NCI-H2029 treated with DMSO at 0.1 percent for 48 hours (cell line): ENCODE measurements around the gene KIF3C.
"Not testable (repeated sequence)": the region's sequence is repeated elsewhere in the genome, so short reads cannot be mapped to it uniquely, and the experiment has no call there.

Experiments
- DNase-seq: peaks from one replicate; lab custom pipeline; 2025; lab: John Stamatoyannopoulos, UW

The KIF3C gene

GRCh38 chr2:25960396-25960795, 21.9 kb downstream of the KIF3C start:
- DNase-seq, result no peak

GRCh38 chr2:25958611-25959010, 23.7 kb downstream of the KIF3C start:
- DNase-seq, result not testable (repeated sequence)

- DNase-seq, result no peak
Observed at GRCh38 chr2:25957743-25958142, 24.6 kb downstream of the KIF3C start.

GRCh38 chr2:25955869-25956535, 26.3 kb downstream of the KIF3C start:
- no peak for DNase-seq

GRCh38 chr2:25955036-25955435, 27.3 kb downstream of the KIF3C start:
- no peak for DNase-seq

GRCh38 chr2:25954199-25954752, 28.0 kb downstream of the KIF3C start:
- no peak for DNase-seq

GRCh38 chr2:25951071-25951547, 31.2 kb downstream of the KIF3C start:
- peak; percentile 53 for DNase-seq

- no peak for DNase-seq
Observed at GRCh38 chr2:25948437-25948836, 33.9 kb downstream of the KIF3C start.

GRCh38 chr2:25941042-25941441, 41.3 kb downstream of the KIF3C start:
- no peak for DNase-seq

GRCh38 chr2:25939257-25939668, 43.0 kb downstream of the KIF3C start:
- no peak for DNase-seq

GRCh38 chr2:25938345-25938744, 44.0 kb downstream of the KIF3C start:
- DNase-seq, result no peak

GRCh38 chr2:25936889-25937545, 45.3 kb downstream of the KIF3C start:
- no peak for DNase-seq

GRCh38 chr2:25933622-25934021, 48.7 kb downstream of the KIF3C start:
- no peak for DNase-seq

- no peak for DNase-seq
Observed at GRCh38 chr2:25929789-25930473, 52.4 kb downstream of the KIF3C start.

- DNase-seq, result no peak
Observed at GRCh38 chr2:25928668-25929067, 53.6 kb downstream of the KIF3C start.

- DNase-seq, result no peak
Observed at GRCh38 chr2:25926984-25927756, 55.1 kb downstream of the KIF3C start.

- DNase-seq, result no peak
Observed at GRCh38 chr2:25922501-25922900, 59.8 kb downstream of the KIF3C start.

- DNase-seq, result no peak
Observed at GRCh38 chr2:25920786-25921415, 61.4 kb downstream of the KIF3C start.

GRCh38 chr2:25920336-25920735, 62.0 kb downstream of the KIF3C start:
- DNase-seq, result no peak

- DNase-seq, result no peak
Observed at GRCh38 chr2:25917832-25918231, 64.5 kb downstream of the KIF3C start.

- not testable (repeated sequence) for DNase-seq
Observed at GRCh38 chr2:25917411-25917810, 64.9 kb downstream of the KIF3C start.
